ENCODE measurements around the gene DNM1.
"Not testable (repeated sequence)": the region's sequence is repeated elsewhere in the genome, so short reads cannot be mapped to it uniquely, and the experiment has no call there.

DNM1 gene

GRCh38 chr9:128253140-128253990 lies 50.2 kb downstream of the DNM1 start:
- DNase-seq = no peak

- no peak for DNase-seq
These were observed 50.8 kb downstream of the DNM1 start for GRCh38 chr9:128253991-128254346.

DNA sequence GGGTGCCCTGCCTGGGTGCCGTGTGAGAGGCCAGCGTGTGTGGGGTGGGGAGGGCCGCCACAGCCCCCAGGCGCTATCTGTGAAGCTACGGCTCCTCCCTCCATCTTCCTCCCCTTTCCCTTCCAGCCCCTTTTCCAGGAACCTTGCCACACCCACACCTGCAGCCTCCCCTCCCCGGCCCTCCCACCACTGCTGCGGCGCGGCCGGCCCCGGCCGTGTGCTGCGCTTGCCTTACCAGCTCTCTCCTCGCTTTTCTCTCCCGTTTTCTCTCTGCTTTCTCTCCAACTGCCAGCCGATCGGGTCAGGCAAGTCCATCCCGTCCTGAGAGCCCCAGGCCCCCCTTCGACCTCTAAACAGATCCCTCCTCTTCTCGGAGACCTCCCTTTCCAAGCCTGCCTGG lies 51.2 kb downstream of the DNM1 start:
- no peak for DNase-seq

DNA sequence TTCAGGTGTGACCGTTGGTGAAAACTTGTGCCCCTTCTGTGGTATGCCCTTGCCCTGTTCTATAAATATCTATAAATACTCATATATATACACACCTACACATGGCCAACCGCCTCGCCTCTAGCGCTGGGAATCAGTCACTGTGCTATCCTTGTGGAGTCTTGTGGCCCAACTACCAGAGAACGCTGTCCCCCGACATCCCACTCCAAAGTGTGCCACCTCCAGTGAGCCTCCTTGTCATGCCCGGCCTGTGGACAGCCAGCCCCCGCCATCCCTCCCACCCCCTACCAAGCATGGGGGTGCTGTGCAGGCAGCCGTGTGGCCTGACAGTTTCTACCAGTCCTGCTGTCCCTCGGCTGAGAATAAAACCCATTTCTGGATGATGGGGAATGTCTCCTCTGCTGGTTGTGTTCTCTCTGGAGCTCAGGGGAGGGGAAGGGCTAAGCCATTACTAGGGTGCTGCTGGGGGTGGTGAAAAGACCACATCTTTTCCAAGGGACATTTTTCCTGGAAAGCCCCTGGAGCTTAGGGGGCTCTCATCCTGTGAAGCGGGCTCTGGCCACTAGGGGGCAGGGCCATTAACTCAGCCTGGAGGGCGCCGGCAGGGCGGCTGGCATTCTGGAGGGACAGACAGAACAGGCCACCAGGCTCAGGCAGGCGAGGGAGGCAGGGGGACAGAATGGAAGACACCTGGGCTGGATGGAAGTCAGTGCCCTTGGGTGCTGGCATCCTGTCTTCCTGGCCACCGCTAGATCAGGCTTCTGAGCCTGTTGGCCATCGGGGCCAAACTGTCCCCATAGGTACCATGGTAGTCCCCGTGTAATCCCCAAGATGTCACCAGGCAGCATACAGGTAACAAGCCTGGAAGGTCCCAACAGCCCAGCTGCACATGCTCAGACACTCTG lies 51.9 kb downstream of the DNM1 start:
- DNase-seq = no peak

- no peak for DNase-seq
These were observed 54.1 kb downstream of the DNM1 start for GRCh38 chr9:128257086-128257825.

GRCh38 chr9:128257907-128258306 lies 54.7 kb downstream of the DNM1 start:
- DNase-seq = no peak

DNA sequence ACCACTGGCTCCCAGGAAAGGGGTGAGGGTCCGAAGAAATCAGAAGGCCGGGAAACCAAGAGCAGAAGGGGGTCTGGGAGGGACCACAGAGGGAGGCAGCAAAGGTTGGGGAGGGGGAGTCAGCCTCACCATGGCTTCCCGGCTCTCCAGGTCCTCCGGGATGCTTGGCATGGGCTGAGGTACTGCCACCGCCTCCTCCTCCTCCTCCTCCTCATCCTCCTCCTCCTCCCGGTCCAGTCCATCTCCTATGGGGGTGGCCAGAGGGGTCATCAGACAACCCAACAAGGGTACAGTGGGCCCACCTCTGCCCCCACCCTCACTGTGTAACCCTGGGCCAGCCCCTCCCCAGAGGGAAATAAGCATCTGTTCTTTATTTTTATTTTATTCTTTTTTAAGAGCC lies 55.1 kb downstream of the DNM1 start:
- no peak for DNase-seq

GRCh38 chr9:128259156-128259555 lies 56.0 kb downstream of the DNM1 start:
- no peak for DNase-seq

GRCh38 chr9:128260340-128260739 lies 57.2 kb downstream of the DNM1 start:
- no peak for DNase-seq

DNA sequence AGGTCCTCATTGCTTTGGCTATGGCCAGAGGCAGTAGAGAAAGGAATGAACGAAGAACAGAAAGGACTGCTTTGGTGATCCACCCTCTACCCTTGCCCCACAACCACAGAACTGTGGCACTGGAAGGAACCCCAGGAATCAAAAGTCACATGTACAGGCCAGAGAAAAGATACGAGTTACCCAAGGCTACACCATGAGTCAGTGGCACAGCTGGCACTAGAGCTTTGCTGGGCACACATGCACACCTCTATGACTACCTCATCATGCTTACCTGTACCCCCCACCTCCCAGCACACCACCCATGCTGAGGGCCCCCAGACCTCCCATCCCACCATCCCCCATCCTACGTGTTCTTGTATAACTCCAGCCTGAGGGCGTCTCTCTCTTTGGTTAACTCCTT lies 59.5 kb downstream of the DNM1 start:
- no peak for DNase-seq

DNA sequence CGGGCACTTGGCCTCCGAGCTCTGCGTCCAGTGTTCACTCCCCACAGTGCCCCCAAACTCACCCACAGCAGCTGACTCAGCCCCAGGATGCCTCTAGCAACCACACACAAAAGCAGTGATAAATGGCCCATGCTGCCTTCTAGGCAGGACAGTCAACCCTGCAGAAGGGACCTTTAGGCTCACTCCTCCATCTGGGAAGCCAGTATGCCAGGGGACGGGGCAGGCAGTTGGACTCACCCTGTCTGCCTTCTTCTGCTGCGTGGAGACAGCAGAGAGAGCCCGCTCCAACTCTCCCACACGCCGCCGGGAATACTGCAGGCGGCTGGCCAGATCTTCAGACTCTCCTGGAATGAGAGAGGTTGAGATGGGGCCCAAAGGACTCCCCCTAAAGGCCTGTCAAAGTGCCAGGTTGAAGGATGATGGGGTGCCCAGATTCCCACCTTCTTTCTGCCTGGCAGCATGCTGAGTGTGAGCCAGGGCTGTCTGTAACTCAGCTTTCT lies 62.2 kb downstream of the DNM1 start:
- no peak for DNase-seq

DNA sequence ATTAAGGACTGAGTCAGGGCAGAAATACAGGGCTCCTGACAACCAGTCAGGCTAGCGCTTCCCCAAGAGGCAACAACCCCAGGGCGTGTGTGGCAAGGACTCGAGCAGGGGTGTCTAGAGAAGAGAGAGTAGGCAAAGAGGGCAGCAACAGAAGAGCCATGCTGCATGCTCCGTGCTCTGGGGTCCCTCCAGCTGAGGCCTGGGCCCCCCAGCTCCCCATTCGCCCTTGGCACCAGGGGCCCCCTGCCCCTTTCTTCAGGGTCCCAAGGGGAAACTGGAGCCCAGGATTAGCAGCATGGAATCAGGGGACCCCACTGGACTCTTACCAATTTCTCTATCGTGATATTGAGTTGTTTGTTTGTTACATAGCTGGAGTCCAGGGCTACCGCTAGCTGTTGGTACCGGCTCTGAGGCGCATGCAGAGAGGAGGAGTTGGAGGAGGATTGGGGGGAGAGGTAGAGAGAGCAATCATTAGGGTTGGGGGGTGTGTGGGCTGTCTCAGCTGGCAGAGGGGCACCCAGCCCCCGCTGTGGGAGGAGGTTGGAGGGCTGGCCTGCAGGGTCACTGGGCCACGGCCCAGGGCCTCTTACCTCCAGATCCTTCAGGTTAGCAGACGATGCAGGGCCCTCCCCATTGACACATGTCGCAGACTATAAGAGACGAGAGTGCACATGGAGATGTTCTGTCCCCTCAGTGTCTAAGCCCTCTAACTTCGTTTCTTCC lies 63.9 kb downstream of the DNM1 start:
- DNase-seq = no peak

- DNase-seq = no peak
These were observed 67.9 kb downstream of the DNM1 start for GRCh38 chr9:128271112-128271511.

DNA sequence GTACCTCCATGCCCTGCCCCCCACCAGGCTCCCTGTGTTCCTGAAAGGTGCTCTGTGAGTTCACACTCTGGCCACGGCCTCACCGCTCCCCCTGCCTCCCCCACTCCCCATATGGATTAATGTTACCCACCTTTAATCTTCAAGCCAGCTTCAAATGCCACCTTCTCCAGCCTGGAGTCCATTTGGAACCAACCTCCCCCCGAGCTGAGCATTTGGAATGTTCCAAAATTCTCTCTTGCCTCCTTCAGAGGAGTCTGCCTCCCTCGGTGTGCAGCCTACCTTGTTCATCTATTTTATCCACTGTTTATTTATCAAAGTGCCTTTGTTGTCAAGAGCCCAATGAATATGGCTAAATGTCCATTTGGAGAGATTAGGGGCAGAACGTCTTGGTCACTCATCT lies 68.3 kb downstream of the DNM1 start:
- DNase-seq = no peak

GRCh38 chr9:128274245-128274644 lies 71.1 kb downstream of the DNM1 start:
- no peak for DNase-seq

GRCh38 chr9:128275198-128276007 lies 72.2 kb downstream of the DNM1 start, which contains the start of gene GOLGA2:
TSS of gene GOLGA2 (minus strand) at chr9:128276007. CDS start at chr9:128275976, 31 bp downstream.
- DNase-seq = peak; percentile 54

DNA sequence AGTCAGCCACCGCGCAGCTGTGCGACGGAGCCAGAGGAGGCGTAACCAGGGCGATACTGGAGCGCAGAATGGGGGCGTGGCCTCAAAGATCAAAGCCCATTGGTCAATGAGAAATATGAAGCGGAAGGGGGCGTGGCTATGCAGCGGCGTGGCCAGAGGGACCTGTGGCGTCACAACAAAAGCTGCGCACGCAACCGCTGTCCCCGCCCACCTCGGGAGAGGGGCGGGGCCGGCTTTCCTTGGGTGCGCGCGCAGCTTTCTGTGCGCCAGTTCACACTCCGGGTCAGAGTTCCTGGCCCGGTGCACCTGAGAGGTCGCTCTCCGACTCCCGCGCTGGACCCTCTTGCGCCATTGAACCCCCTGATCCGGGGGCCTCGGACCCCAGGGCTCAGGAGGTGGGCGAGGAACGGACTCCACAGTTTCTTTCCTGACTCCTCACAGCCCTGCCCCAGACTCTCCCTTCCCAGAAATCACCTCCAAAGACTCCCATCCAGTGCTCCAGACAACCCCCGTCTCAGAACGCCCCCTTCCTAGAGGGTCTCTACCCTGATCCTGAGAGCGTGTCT lies 72.9 kb downstream of the DNM1 start, which contains the start of gene SWI5:
TSS of gene SWI5 (plus strand) at position 269 of the 566 bp plus-strand sequence.
- DNase-seq = peak; percentile 95

GRCh38 chr9:128276574-128277270 lies 73.5 kb downstream of the DNM1 start:
- DNase-seq = peak; percentile 7

GRCh38 chr9:128279088-128280073 lies 76.2 kb downstream of the DNM1 start:
- not testable (repeated sequence) for DNase-seq
